OCI-LY1 (cell line): ENCODE results near the gene LPCAT3.

Experiments
- H2AFZ ChIP-seq: fragments of 200-600 bp; sonication (generic), shearing (Covaris generic); 2 replicates; pipeline ENCODE4 v1.6.0; 2014; ENCODE audit warnings: antibody characterized with exemption, mild to moderate bottlenecking, low read length
- H3F3A ChIP-seq: fragments of 200-600 bp; sonication (generic), shearing (Covaris generic); 2 replicates; pipeline ENCODE4 v1.6.0; 2014; ENCODE audit warnings: mild to moderate bottlenecking, antibody characterized with exemption, low read length, moderate library complexity; ENCODE audit not compliant: insufficient read depth
- H3K27ac ChIP-seq: fragments of 200-600 bp; sonication (generic); 2 replicates; pipeline ENCODE4 v1.5.1; 2014; ENCODE audit warnings: low read length, mixed run types, mild to moderate bottlenecking, low read depth; ENCODE audit not compliant: poor library complexity, severe bottlenecking
- H3K27me3 ChIP-seq: fragments of 200-600 bp; sonication (generic); 2 replicates; pipeline ENCODE4 v1.6.0; 2014; ENCODE audit warnings: antibody characterized with exemption, mild to moderate bottlenecking, low read length, moderate library complexity; ENCODE audit not compliant: insufficient read depth
- H3K36me3 ChIP-seq: fragments of 200-600 bp; sonication (generic); 2 replicates; pipeline ENCODE4 v1.6.1; 2014; ENCODE audit warnings: mild to moderate bottlenecking, antibody characterized with exemption, low read length, moderate library complexity, mixed read lengths; ENCODE audit not compliant: insufficient read depth
- H3K4me1 ChIP-seq: fragments of 200-600 bp; sonication (generic); 2 replicates; pipeline ENCODE4 v1.5.1; 2014; ENCODE audit warnings: mild to moderate bottlenecking, low read length, moderate library complexity; ENCODE audit not compliant: insufficient read depth, severe bottlenecking
- H3K4me2 ChIP-seq: fragments of 200-600 bp; sonication (generic), shearing (Covaris generic); 2 replicates; pipeline ENCODE4 v1.6.1; 2014; ENCODE audit warnings: low read length
- H3K4me3 ChIP-seq: fragments of 200-600 bp; sonication (generic); 2 replicates; pipeline ENCODE4 v1.5.1; 2014; ENCODE audit warnings: low read length, low read depth, mild to moderate bottlenecking, mixed read lengths; ENCODE audit not compliant: poor library complexity, severe bottlenecking
- H3K79me2 ChIP-seq: fragments of 200-600 bp; shearing (Covaris generic); 2 replicates; pipeline ENCODE4 v1.6.1; 2016; ENCODE audit warnings: mixed run types, low read length, mixed read lengths; ENCODE audit not compliant: insufficient read depth
- H3K9ac ChIP-seq: fragments of 200-600 bp; sonication (generic), shearing (Covaris generic); 2 replicates; pipeline ENCODE4 v1.6.1; 2014; ENCODE audit warnings: mild to moderate bottlenecking, low read length, mixed read lengths
- H3K9me2 ChIP-seq: fragments of 200-600 bp; sonication (generic), shearing (Covaris generic); 2 replicates; pipeline ENCODE4 v1.6.1; 2014; ENCODE audit warnings: low read depth, mild to moderate bottlenecking, low read length, mixed read lengths
- H3K9me3 ChIP-seq: fragments of 200-600 bp; shearing (Covaris generic); 2 replicates; pipeline ENCODE4 v1.6.1; 2014; ENCODE audit warnings: low read length, mixed read lengths
- H4K20me1 ChIP-seq: fragments of 200-600 bp; sonication (generic), shearing (Covaris generic); 2 replicates; pipeline ENCODE4 v1.6.0; 2016; ENCODE audit warnings: mild to moderate bottlenecking, low read length; ENCODE audit not compliant: insufficient read depth
- EZH2 ChIP-seq: fragments of 200-600 bp; sonication (generic), shearing (Covaris generic); IDR thresholded peaks from 2 replicates; pipeline ENCODE4 v1.8.0; 2017; ENCODE audit warnings: borderline replicate concordance, mixed run types, mild to moderate bottlenecking, antibody characterized with exemption, low read length, moderate library complexity, mixed read lengths
- TF ChIP-seq, protein P1 (sequence below): fragments of 200-600 bp; sonication (generic), shearing (Covaris generic); IDR thresholded peaks from 2 replicates; pipeline ENCODE4 v1.5.1; 2017; ENCODE audit warnings: mild to moderate bottlenecking, antibody characterized with exemption, low read length, moderate library complexity, mixed read lengths

The LPCAT3 gene

DNA sequence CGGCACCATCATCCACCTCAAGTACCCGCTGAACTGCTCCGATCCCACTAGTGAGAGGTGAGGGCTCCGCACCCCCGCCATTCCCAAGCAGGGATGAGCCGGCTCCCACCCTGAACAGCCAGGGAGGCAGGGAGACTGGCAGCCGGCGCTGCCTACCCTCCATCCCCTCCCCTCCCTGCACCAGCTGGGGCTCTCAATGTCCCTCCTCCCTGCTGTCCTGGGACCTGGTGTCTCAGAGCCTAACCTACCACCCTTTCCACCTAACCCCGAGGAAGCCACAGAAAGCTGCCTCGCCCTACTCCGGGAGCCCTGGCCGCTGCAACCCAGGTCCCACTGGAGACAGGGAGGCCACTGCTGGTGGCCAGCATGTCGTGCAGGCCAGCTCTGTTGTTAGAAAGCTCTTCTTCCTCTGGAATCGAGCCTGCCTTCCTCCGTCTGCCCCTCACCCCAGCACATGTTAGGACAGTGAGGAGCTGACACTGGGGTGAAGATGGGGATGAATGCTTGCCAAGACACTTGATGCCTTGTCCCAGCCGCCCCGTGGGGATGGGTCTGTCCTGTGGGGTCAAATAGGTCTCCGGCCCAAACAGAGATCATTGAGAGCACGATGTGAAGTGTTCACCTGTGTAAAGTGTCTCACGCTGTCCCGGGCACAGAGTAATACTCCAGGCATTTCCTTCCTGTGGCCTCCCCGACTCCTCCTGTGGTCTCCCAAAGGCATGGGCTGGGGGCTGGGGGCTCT lies 66.0 kb downstream of the LPCAT3 start:
- H3K36me3 ChIP-seq = no peaks in the 10 kb centered on the region
- no peak overlapping the region for H2AFZ ChIP-seq
- H3K9me3 ChIP-seq = no peaks in the 10 kb centered on the region
- peaks cover 6% of the 10 kb centered on the region; the same call in 1 of the 2 replicates for H3K27me3 ChIP-seq
- H3K4me3 ChIP-seq = peak overlapping the region; percentile 50
- no peaks in the 10 kb centered on the region for H4K20me1 ChIP-seq
- H3K79me2 ChIP-seq = no peaks in the 10 kb centered on the region
- peak overlapping the region; percentile 14; the same call in 1 of the 2 replicates for H3K9ac ChIP-seq
- H3K4me2 ChIP-seq = peak overlapping the region; percentile 62
- no peaks in the 10 kb centered on the region for H3F3A ChIP-seq
- no peak for TF ChIP-seq EZH2
- TF ChIP-seq, protein P1, sequence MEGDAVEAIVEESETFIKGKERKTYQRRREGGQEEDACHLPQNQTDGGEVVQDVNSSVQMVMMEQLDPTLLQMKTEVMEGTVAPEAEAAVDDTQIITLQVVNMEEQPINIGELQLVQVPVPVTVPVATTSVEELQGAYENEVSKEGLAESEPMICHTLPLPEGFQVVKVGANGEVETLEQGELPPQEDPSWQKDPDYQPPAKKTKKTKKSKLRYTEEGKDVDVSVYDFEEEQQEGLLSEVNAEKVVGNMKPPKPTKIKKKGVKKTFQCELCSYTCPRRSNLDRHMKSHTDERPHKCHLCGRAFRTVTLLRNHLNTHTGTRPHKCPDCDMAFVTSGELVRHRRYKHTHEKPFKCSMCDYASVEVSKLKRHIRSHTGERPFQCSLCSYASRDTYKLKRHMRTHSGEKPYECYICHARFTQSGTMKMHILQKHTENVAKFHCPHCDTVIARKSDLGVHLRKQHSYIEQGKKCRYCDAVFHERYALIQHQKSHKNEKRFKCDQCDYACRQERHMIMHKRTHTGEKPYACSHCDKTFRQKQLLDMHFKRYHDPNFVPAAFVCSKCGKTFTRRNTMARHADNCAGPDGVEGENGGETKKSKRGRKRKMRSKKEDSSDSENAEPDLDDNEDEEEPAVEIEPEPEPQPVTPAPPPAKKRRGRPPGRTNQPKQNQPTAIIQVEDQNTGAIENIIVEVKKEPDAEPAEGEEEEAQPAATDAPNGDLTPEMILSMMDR = no peak
- H3K4me1 ChIP-seq = peaks cover 39% of the 10 kb centered on the region
- H3K9me2 ChIP-seq = no peaks in the 10 kb centered on the region
- H3K27ac ChIP-seq = no peak overlapping the region

DNA sequence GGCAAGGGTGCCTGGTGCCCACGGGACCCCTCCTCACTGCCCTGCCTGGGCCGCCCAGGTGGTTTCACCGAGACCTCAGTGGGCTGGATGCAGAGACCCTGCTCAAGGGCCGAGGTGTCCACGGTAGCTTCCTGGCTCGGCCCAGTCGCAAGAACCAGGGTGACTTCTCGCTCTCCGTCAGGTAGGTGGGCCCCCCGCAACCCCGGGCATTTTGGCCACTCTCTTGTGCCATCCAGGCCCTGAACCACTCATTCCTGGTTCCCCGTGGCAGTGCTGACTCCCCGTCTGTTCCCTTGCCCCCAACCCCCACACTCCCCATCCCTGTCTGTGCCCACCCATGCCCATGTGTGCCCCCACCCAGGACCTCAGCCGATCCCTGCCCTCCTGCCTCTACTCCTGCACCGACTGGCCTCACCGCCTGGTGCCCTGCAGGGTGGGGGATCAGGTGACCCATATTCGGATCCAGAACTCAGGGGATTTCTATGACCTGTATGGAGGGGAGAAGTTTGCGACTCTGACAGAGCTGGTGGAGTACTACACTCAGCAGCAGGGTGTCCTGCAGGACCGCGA lies 66.6 kb downstream of the LPCAT3 start:
- H3K4me1 ChIP-seq = peaks cover 43% of the 10 kb centered on the region
- no peaks in the 10 kb centered on the region for H3K9me3 ChIP-seq
- no peaks in the 10 kb centered on the region for H3F3A ChIP-seq
- peak overlapping the region; percentile 62 for H3K4me2 ChIP-seq
- H4K20me1 ChIP-seq = no peaks in the 10 kb centered on the region
- no peak overlapping the region for H3K27ac ChIP-seq
- H2AFZ ChIP-seq = no peak overlapping the region
- H3K27me3 ChIP-seq = peaks cover 6% of the 10 kb centered on the region; the same call in 1 of the 2 replicates
- H3K79me2 ChIP-seq = no peaks in the 10 kb centered on the region
- peak overlapping the region; percentile 49; the same call in 1 of the 2 replicates for H3K9ac ChIP-seq
- H3K4me3 ChIP-seq = peak overlapping the region; percentile 50
- no peak for TF ChIP-seq EZH2
- TF ChIP-seq, protein P1 = no peak
- no peaks in the 10 kb centered on the region for H3K9me2 ChIP-seq
- no peaks in the 10 kb centered on the region for H3K36me3 ChIP-seq

DNA sequence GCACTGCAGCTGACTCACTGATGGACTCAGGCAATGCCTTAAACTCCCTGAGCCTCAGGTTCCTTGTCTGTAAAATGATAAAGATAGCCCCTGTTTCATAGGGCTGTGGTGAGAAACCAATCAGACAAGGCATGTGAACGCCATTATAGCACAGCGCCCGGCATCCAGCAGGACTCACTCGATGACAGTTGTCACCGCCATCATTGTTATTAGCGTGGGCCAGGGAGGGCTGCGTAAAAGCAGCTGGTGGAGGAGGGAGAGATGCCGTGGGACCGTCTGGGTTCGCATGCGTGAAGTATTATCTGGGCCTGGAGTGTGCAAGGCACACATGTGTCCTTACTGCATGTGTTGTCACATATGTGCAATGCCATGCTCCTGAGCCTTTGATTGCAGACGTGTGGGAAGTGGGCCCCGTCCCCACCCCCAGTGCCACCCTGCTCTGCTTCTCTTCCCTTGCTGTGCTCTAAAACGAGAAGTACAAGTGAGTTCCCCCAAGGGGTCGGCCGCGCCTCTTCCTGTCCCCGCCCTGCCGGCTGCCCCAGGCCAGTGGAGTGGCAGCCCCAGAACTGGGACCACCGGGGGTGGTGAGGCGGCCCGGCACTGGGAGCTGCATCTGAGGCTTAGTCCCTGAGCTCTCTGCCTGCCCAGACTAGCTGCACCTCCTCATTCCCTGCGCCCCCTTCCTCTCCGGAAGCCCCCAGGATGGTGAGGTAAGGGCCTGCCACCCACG lies 67.3 kb downstream of the LPCAT3 start, which contains the start of gene PTPN6:
TSS of gene PTPN6 (plus strand) at position 546 of the 730 bp plus-strand sequence. CDS start at position 703, 157 bp downstream.
- peak within 1 kb of the TSS; percentile 32 for H3K27ac ChIP-seq
- no peak within 1 kb of the TSS for H2AFZ ChIP-seq
- peak within 1 kb of the TSS; percentile 50 for H3K4me3 ChIP-seq

More for the DNA sequence above, 67.3 kb downstream of the LPCAT3 start, which contains the start of gene PTPN6:
- Histone ChIP-seq H3K4me1 (peaks cover 50% of the 10 kb centered on the region), H3K4me2 (peak within 1 kb of the TSS; percentile 62), H3F3A (no peaks in the 10 kb centered on the region), H3K27me3 (peaks cover 2% of the 10 kb centered on the region; the same call in 1 of the 2 replicates), H3K36me3 (no peaks in the 10 kb centered on the region), H4K20me1 (no peaks in the 10 kb centered on the region), H3K9ac (peak within 1 kb of the TSS; percentile 49; the same call in 1 of the 2 replicates), H3K79me2 (no peaks in the 10 kb centered on the region), H3K9me3 (no peaks in the 10 kb centered on the region), H3K9me2 (no peaks in the 10 kb centered on the region)
- TF ChIP-seq EZH2 = no peak
- TF ChIP-seq, protein P1 = no peak
